ENCODE measurements around the gene BMPR1A. TPM values are rescaled to one million over a fixed set of nuclear protein-coding genes. Genes with fewer than 3 reads are reported as not detected.
"Not testable (repeated sequence)": the region's sequence is repeated elsewhere in the genome, so short reads cannot be mapped to it uniquely, and the experiment has no call there.

BMPR1A gene
- total RNA-seq, 1 experiment from 2014 or later = 24.3 TPM

DNA sequence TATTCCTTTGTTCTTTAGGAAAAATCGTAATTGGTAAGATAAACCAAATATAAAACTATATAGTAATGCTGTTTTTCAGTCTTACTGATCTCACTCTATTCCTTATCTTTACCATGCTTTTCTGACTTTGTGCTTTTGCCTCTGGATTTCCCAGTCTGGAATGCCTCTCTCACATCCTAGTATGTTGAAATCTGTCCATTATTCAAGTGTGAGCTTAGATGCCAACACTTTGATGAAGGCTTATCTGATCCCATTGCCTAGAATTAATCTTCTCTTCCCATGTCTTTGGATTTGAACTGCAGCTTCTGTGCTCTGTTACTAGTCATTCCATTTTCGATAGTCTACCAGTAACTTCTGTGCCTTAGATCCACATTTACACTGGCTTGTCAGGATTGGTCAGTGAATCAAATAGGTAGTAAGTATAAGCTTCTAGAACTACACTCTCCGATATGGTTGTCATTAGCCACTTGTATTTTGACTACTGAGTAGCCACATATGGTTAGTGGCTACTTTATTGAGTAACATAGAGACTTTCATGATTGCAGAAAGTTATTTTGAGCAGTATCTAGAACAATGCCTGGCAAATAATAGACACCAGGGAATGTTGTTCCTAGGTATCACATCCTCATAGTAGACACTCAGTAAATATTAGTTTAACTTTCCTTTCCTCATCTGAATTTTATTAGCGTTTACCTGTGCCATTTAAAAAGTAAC lies 92.9 kb downstream of the BMPR1A start:
- no peaks in the 10 kb centered on the region for H3K27me3 ChIP-seq (ENCODE audit: insufficient read depth, low read depth)
- H3K27ac ChIP-seq = no peak overlapping the region
- H3K4me1 ChIP-seq (replicated peaks; ENCODE audit: insufficient read depth) = no peaks in the 10 kb centered on the region
- no peak overlapping the region for H3K4me2 ChIP-seq
- H3K9me2 ChIP-seq (ENCODE audit: insufficient read depth) = no peaks in the 10 kb centered on the region
- POLR2A ChIA-PET (ENCODE audit: unreplicated experiment) = no interaction called here
- H3K36me3 ChIP-seq (ENCODE audit: low read depth) = no peaks in the 10 kb centered on the region
- BruUV-seq (replicated peaks) = no TSS peak
- no peak overlapping the region for H2AFZ ChIP-seq
- no peak overlapping the region for H3K4me3 ChIP-seq
- CTCF ChIA-PET = no interaction called here
- no peaks in the 10 kb centered on the region for H3K79me2 ChIP-seq (ENCODE audit: low read depth)
- no peak for DNase-seq
- TF ChIP-seq EZH2 (IDR thresholded peaks at IDR 0.05; ENCODE audit: low read depth) = no peak
- TF ChIP-seq, protein P1, sequence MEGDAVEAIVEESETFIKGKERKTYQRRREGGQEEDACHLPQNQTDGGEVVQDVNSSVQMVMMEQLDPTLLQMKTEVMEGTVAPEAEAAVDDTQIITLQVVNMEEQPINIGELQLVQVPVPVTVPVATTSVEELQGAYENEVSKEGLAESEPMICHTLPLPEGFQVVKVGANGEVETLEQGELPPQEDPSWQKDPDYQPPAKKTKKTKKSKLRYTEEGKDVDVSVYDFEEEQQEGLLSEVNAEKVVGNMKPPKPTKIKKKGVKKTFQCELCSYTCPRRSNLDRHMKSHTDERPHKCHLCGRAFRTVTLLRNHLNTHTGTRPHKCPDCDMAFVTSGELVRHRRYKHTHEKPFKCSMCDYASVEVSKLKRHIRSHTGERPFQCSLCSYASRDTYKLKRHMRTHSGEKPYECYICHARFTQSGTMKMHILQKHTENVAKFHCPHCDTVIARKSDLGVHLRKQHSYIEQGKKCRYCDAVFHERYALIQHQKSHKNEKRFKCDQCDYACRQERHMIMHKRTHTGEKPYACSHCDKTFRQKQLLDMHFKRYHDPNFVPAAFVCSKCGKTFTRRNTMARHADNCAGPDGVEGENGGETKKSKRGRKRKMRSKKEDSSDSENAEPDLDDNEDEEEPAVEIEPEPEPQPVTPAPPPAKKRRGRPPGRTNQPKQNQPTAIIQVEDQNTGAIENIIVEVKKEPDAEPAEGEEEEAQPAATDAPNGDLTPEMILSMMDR (conservative IDR thresholded peaks at IDR 0.05) = no peak
- H3F3A ChIP-seq (ENCODE audit: insufficient read depth, low read depth) = no peaks in the 10 kb centered on the region
- intact Hi-C loops (cut with micrococcal nuclease; ENCODE audit: unreplicated experiment) = no loop called here
- no peaks in the 10 kb centered on the region for H3K9me3 ChIP-seq (ENCODE audit: insufficient read depth, low read depth)
- no peaks in the 10 kb centered on the region for H4K20me1 ChIP-seq (ENCODE audit: insufficient read depth)

DNA sequence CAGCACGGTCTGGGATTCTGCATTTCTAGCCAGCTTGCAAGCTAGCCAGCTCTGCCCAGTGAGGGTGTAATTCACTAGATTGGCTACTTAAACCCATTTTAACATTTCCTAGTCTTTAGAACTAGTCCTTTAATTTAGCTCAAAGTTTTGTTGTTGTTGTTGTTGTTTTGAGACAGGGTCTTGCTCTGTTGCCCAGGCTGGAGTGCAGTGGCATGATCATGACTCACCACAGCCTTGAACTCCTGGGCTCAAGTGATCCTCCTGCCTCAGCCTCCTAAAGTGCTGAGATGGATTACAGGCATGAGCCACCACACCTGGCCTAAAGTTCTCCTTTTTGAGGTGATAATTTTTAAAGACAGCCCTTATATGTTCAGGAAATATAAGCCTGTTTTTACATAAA lies 94.1 kb downstream of the BMPR1A start:
- CTCF ChIA-PET = no interaction called here

DNA sequence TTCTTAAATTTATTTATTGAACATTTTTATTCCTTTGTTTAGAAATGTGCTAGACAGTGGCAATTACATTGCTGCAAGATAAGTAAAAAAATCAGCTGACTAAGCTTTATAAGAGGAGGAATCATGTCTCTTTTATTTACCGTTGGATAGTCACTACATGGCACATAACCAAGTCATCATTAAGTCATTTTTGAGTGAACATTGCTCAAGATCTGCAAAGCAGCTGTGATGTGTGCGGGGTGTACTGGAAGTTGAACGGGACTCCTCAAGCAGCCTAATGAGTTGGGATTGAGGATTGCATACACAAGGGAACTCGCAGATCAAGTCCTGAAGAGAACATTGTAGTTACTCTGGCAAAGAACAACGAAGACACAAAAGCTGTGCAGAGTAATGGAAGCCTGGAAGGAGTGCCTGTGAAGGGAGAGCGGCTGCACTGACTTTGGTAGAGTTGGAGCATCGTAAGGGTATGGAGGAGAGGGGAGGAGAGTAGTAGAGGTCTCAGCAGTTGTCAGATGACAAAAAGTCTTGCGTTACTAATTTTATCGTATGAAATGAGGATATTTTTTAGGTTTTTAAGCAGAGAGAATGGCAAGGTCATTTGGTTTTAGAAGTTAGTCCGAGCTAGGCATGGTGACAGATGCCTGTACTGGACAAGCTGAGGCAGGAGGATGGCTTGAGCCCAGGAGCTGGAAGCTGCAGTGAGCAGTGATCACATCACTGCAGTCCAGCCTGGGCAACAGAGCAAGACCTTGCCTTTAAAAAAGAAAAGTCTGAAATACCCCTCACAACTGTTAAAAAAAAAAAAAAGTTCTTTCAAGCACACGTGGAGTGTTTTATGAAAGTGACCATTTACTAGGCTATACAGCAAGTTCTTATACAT lies 95.1 kb downstream of the BMPR1A start:
- Histone ChIP-seq H3K27me3 (ENCODE audit: insufficient read depth, low read depth) (no peaks in the 10 kb centered on the region), H3K79me2 (ENCODE audit: low read depth) (no peaks in the 10 kb centered on the region), H3K4me3 (no peak overlapping the region), H3K36me3 (ENCODE audit: low read depth) (no peaks in the 10 kb centered on the region), H3K9me2 (ENCODE audit: insufficient read depth) (no peaks in the 10 kb centered on the region), H3K27ac (no peak overlapping the region), H3K9me3 (ENCODE audit: insufficient read depth, low read depth) (no peaks in the 10 kb centered on the region), H3K4me1 (replicated peaks; ENCODE audit: insufficient read depth) (no peaks in the 10 kb centered on the region), H2AFZ (no peak overlapping the region), H4K20me1 (ENCODE audit: insufficient read depth) (no peaks in the 10 kb centered on the region), H3K4me2 (no peak overlapping the region), H3F3A (ENCODE audit: insufficient read depth, low read depth) (no peaks in the 10 kb centered on the region)
- TF ChIP-seq, protein P1 (conservative IDR thresholded peaks at IDR 0.05) = no peak
- no peak for TF ChIP-seq EZH2 (IDR thresholded peaks at IDR 0.05; ENCODE audit: low read depth)
- ChIA-PET POLR2A (ENCODE audit: unreplicated experiment) (no interaction called here), CTCF (no interaction called here)
- BruUV-seq (replicated peaks) = no TSS peak
- intact Hi-C loops (cut with micrococcal nuclease; ENCODE audit: unreplicated experiment) = no loop called here
- DNase-seq = no peak

More for the DNA sequence above, 94.1 kb downstream of the BMPR1A start:
- no peak for DNase-seq
- TF ChIP-seq, protein P1 (conservative IDR thresholded peaks at IDR 0.05) = no peak
- TF ChIP-seq EZH2 (IDR thresholded peaks at IDR 0.05; ENCODE audit: low read depth) = no peak
- H3F3A ChIP-seq (ENCODE audit: insufficient read depth, low read depth) = no peaks in the 10 kb centered on the region
- POLR2A ChIA-PET (ENCODE audit: unreplicated experiment) = no interaction called here
- BruUV-seq (replicated peaks) = no TSS peak
- no peaks in the 10 kb centered on the region for H3K27me3 ChIP-seq (ENCODE audit: insufficient read depth, low read depth)
- no peak overlapping the region for H3K4me2 ChIP-seq
- H3K36me3 ChIP-seq (ENCODE audit: low read depth) = no peaks in the 10 kb centered on the region
- no peaks in the 10 kb centered on the region for H3K79me2 ChIP-seq (ENCODE audit: low read depth)
- intact Hi-C loops (cut with micrococcal nuclease; ENCODE audit: unreplicated experiment) = no loop called here
- no peak overlapping the region for H3K4me3 ChIP-seq
- no peaks in the 10 kb centered on the region for H4K20me1 ChIP-seq (ENCODE audit: insufficient read depth)
- H3K9me2 ChIP-seq (ENCODE audit: insufficient read depth) = no peaks in the 10 kb centered on the region
- H3K27ac ChIP-seq = no peak overlapping the region
- no peak overlapping the region for H2AFZ ChIP-seq
- no peaks in the 10 kb centered on the region for H3K4me1 ChIP-seq (replicated peaks; ENCODE audit: insufficient read depth)
- no peaks in the 10 kb centered on the region for H3K9me3 ChIP-seq (ENCODE audit: insufficient read depth, low read depth)

DNA sequence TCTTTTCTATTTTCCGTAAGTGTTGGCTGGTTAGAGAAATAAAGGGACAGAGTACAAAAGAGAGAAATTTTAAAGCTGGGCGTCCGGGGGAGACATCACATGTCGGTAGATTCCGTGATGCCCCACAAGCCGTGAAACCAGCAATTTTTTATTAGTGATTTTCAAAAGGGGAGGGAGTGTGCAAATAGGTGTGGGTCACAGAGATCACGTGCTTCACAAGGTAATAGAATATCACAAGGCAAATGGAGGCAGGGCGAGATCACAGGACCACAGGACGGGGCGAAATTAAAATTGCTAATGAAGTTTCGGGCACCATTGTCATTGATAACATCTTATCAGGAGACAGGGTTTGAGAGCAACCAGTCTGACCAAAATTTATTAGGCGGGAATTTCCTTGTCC lies 97.2 kb downstream of the BMPR1A start:
- H3K9me3 ChIP-seq (ENCODE audit: insufficient read depth, low read depth); BruUV-seq (replicated peaks); intact Hi-C loops (cut with micrococcal nuclease; ENCODE audit: unreplicated experiment); H3K4me1 ChIP-seq (replicated peaks; ENCODE audit: insufficient read depth); H2AFZ ChIP-seq; H3F3A ChIP-seq (ENCODE audit: insufficient read depth, low read depth); H3K4me3 ChIP-seq; H3K27me3 ChIP-seq (ENCODE audit: insufficient read depth, low read depth); H3K27ac ChIP-seq; H3K79me2 ChIP-seq (ENCODE audit: low read depth); H3K4me2 ChIP-seq; H4K20me1 ChIP-seq (ENCODE audit: insufficient read depth); H3K9me2 ChIP-seq (ENCODE audit: insufficient read depth); H3K36me3 ChIP-seq (ENCODE audit: low read depth); DNase-seq; POLR2A ChIA-PET (ENCODE audit: unreplicated experiment): not testable (repeated sequence)
- CTCF ChIA-PET = interaction anchor here (0.6 kb wide), 1 partner anchor 65 kb away, joined by 4 read pairs; no protein-coding TSS in a partner anchor

Data from PC-9 (cell line).